SU-DHL-6 (cell line): ENCODE results near the gene FGD5.

Experiments used
- H2AFZ ChIP-seq: fragments of 200-600 bp; sonication (generic); 2 replicates; pipeline ENCODE4 v1.6.1; 2014; ENCODE audit warnings: low read depth, mild to moderate bottlenecking, moderate library complexity, mixed read lengths, antibody characterized with exemption, low read length; ENCODE audit not compliant: severe bottlenecking
- H3F3A ChIP-seq: fragments of 200-600 bp; shearing (Covaris generic); 2 replicates; pipeline ENCODE4 v1.6.0; 2016; ENCODE audit warnings: antibody characterized with exemption, mild to moderate bottlenecking; ENCODE audit not compliant: insufficient read depth
- H3K27ac ChIP-seq: fragments of 200-600 bp; sonication (generic); 2 replicates; pipeline ENCODE4 v1.5.1; 2016; ENCODE audit warnings: low read depth, mild to moderate bottlenecking, low read length, moderate library complexity, mixed read lengths
- H3K27me3 ChIP-seq: fragments of 200-600 bp; sonication (generic), shearing (Covaris generic); 2 replicates; pipeline ENCODE4 v1.6.0; 2014; ENCODE audit warnings: mild to moderate bottlenecking, low read length
- H3K36me3 ChIP-seq: fragments of 200-600 bp; sonication (generic); 2 replicates; pipeline ENCODE4 v1.6.1; 2014; ENCODE audit warnings: mild to moderate bottlenecking, low read length, mixed read lengths
- H3K4me2 ChIP-seq: fragments of 300-600, 200-600 bp; shearing (Covaris generic), sonication (generic); 2 replicates; pipeline ENCODE4 v1.6.0; 2014; ENCODE audit warnings: low read length, low read depth, mild to moderate bottlenecking; ENCODE audit not compliant: poor library complexity, severe bottlenecking
- H3K4me3 ChIP-seq: fragments of 200-600 bp; sonication (generic); 2 replicates; pipeline ENCODE4 v1.5.1; 2014; ENCODE audit warnings: antibody characterized with exemption, low read length, mild to moderate bottlenecking, mixed read lengths; ENCODE audit not compliant: insufficient read depth, poor library complexity, severe bottlenecking
- H3K79me2 ChIP-seq: fragments of 200-600 bp; sonication (generic); 2 replicates; pipeline ENCODE4 v1.6.1; 2014; ENCODE audit warnings: mild to moderate bottlenecking, low read length, moderate library complexity; ENCODE audit not compliant: insufficient read depth
- H3K9ac ChIP-seq: fragments of 200-600 bp; sonication (generic); 2 replicates; pipeline ENCODE4 v1.7.0; 2014; ENCODE audit warnings: mild to moderate bottlenecking, low read length
- H3K9me2 ChIP-seq: fragments of 200-600 bp; sonication (generic); replicated peaks from 2 replicates; pipeline ENCODE4 v1.6.1; 2014; ENCODE audit warnings: low read length; ENCODE audit not compliant: insufficient read depth
- H3K9me3 ChIP-seq: fragments of 200-600 bp; sonication (generic); 2 replicates; pipeline ENCODE4 v1.6.1; 2014; ENCODE audit warnings: low read length, mixed read lengths; ENCODE audit not compliant: insufficient read depth
- H4K20me1 ChIP-seq: fragments of 200-600 bp; sonication (generic); 2 replicates; pipeline ENCODE4 v1.6.1; 2014; ENCODE audit warnings: low read depth, mild to moderate bottlenecking, antibody characterized with exemption, low read length, moderate library complexity, mixed read lengths
- EZH2phosphoT487 ChIP-seq: fragments of 200-600 bp; sonication (generic), shearing (Covaris generic); conservative IDR thresholded peaks from 2 replicates; pipeline ENCODE4 v1.6.1; 2018; ENCODE audit warnings: mild to moderate bottlenecking, antibody characterized with exemption, low read length, moderate library complexity, mixed read lengths
- TF ChIP-seq, protein P1 (sequence below): fragments of 200-600 bp; sonication (generic); IDR thresholded peaks from one replicate; pipeline ENCODE4 v1.5.1; 2017; ENCODE audit warnings: antibody characterized with exemption, mild to moderate bottlenecking, low read length, moderate library complexity; ENCODE audit not compliant: insufficient read depth, poor library complexity, severe bottlenecking

FGD5 gene

DNA sequence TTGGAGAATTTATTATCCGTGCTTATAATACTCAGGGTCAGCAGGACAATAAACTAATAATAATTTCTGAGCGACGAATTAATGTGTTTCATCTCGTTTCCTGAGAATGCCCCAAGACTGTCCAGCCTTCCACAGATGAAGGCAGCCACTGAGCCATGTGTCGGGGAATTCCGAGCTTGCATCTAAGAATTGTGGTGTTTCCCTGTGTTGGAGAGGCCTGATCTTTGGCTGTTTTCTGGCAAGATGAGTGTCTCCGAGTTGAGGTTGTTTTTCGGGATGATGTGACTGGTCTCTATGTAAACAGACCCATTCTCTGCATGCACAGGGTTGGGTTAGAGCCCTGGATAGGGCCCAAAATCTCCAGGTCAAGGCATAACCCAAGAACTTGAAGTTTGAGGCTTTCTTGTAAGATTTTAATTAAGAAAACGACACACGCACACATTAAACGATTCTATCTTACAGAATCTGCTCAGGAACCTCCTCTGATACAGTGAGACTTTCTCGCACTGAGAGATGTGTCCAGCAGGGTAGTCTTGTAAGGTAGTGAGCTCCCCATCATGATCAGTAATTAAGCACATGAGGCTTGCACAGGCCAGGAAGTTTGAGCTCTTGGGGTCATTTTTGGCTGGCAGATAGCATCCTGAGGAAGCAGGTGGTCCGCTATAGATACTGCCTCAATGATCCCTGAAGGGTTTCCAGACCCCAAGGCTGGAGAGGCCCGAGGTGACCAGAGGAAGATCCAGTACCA lies 14.4 kb downstream of the FGD5 start:
- no peak overlapping the region for H3K4me3 ChIP-seq
- no peaks in the 10 kb centered on the region for H3F3A ChIP-seq
- H3K27ac ChIP-seq: no peak overlapping the region
- H3K9me3 ChIP-seq: no peaks in the 10 kb centered on the region
- H3K79me2 ChIP-seq: no peaks in the 10 kb centered on the region
- H2AFZ ChIP-seq: no peak overlapping the region
- H3K27me3 ChIP-seq: no peaks in the 10 kb centered on the region
- H3K9ac ChIP-seq: no peak overlapping the region
- H3K9me2 ChIP-seq: no peaks in the 10 kb centered on the region
- H3K36me3 ChIP-seq: no peaks in the 10 kb centered on the region
- no peaks in the 10 kb centered on the region for H4K20me1 ChIP-seq
- TF ChIP-seq, protein P1, sequence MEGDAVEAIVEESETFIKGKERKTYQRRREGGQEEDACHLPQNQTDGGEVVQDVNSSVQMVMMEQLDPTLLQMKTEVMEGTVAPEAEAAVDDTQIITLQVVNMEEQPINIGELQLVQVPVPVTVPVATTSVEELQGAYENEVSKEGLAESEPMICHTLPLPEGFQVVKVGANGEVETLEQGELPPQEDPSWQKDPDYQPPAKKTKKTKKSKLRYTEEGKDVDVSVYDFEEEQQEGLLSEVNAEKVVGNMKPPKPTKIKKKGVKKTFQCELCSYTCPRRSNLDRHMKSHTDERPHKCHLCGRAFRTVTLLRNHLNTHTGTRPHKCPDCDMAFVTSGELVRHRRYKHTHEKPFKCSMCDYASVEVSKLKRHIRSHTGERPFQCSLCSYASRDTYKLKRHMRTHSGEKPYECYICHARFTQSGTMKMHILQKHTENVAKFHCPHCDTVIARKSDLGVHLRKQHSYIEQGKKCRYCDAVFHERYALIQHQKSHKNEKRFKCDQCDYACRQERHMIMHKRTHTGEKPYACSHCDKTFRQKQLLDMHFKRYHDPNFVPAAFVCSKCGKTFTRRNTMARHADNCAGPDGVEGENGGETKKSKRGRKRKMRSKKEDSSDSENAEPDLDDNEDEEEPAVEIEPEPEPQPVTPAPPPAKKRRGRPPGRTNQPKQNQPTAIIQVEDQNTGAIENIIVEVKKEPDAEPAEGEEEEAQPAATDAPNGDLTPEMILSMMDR: no peak
- TF ChIP-seq EZH2phosphoT487: no peak
- no peak overlapping the region for H3K4me2 ChIP-seq

DNA sequence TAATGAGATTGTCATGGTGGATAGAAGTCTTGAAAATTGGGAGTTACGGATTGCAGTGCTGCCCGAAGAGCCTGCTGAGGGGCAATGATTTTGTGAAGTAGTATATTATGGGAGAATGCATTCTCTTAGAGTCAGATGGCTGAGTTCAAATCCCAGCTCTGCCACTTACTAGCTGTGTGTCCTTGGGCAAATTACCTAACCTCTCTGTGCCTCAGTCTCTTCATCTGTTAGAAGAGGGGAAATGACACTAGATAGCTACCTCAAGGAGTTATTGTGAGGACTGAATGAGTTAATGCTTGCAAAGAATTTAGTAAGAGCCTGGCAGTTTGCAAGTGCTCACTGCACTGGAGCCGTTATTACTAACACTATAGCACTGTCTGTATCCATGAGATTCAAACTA lies 15.4 kb downstream of the FGD5 start:
- Histone ChIP-seq H3K27me3 (no peaks in the 10 kb centered on the region), H2AFZ (no peak overlapping the region), H3K4me2 (no peak overlapping the region), H3K9me2 (no peaks in the 10 kb centered on the region), H3K79me2 (no peaks in the 10 kb centered on the region), H3K9me3 (no peaks in the 10 kb centered on the region), H3K4me3 (no peak overlapping the region), H3K9ac (no peak overlapping the region), H3K36me3 (no peaks in the 10 kb centered on the region), H4K20me1 (no peaks in the 10 kb centered on the region), H3F3A (no peaks in the 10 kb centered on the region), H3K27ac (no peak overlapping the region)
- TF ChIP-seq, protein P1: no peak
- TF ChIP-seq EZH2phosphoT487: no peak

DNA sequence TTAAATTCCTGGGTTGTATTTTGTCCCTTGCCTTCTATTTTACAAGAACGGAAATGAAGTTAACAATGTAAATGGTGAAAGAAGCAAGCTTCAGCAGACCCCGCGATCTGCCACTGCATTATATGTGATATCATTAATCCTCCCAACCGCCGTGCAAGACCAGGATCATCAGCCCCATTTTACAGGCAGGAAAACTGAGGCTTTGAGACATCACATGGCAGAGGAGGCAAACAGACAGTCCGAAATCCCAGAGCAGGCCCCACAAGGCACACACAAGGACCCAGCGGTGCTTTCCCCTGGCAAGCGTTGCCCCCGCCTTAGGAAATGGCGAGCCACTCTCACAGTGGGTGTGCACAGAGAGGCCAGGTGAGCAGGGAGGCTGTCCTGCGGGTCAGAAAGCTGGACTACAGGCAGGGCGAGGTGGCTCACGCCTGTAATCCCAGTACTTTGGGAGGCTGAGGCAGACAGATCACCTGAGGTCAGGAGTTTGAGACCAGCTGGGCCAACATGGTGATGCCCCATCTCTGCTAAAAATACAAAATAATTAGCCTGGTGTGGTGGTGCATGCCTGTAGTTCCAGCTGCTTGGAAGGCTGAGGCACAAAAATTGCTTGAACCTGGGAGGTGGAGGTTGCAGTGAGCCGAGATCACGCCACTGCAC lies 16.2 kb downstream of the FGD5 start:
- no peak overlapping the region for H3K4me2 ChIP-seq
- no peak overlapping the region for H2AFZ ChIP-seq
- no peaks in the 10 kb centered on the region for H3K79me2 ChIP-seq
- no peaks in the 10 kb centered on the region for H3F3A ChIP-seq
- no peak overlapping the region for H3K27ac ChIP-seq
- H3K9me2 ChIP-seq: no peaks in the 10 kb centered on the region
- no peaks in the 10 kb centered on the region for H3K36me3 ChIP-seq
- no peaks in the 10 kb centered on the region for H4K20me1 ChIP-seq
- no peak overlapping the region for H3K9ac ChIP-seq
- 0 out of 2 replicates have a peak, but pooled peaks have one; percentile 18 for TF ChIP-seq EZH2phosphoT487
- TF ChIP-seq, protein P1: no peak
- H3K4me3 ChIP-seq: no peak overlapping the region
- H3K27me3 ChIP-seq: no peaks in the 10 kb centered on the region
- H3K9me3 ChIP-seq: no peaks in the 10 kb centered on the region
